Caco-2 (cell line): Measurements from ENCODE around the gene LRP4. TPM values are rescaled to one million over a fixed set of nuclear protein-coding genes. Genes with fewer than 3 reads are reported as not detected.

Experiments
- BruUV-seq: library from RNA; stranded (reverse); fragments of 400-500 nt; replicated peaks from 2 replicates; lab custom pipeline; 2021; lab: Mats Ljungman, UMichigan
- CTCF ChIA-PET: fragments of 300-600 bp; sonication (Branson Sonifier 250); formaldehyde crosslinking; loops from one replicate; lab custom pipeline; 2022; ENCODE audit warnings: antibody characterized with exemption; lab: Charles Lee
- POLR2A ChIA-PET: fragments of 300-600 bp; sonication (Branson Sonifier 250); formaldehyde crosslinking; loops from one replicate; lab custom pipeline; 2022; ENCODE audit warnings: antibody characterized with exemption; lab: Charles Lee
- DNase-seq, 2 experiments: peaks; one replicate each; pipeline versions ENCODE4 v3.0.0 to v3.0.0-alpha.2; 2020 to 2022
- H3K27me3 ChIP-seq: replicated peaks from 2 replicates; pipeline ENCODE4 v1.6.0; 2011; ENCODE audit warnings: low read length; ENCODE audit not compliant: control insufficient read depth, insufficient read depth
- H3K36me3 ChIP-seq: 2 replicates; pipeline ENCODE4 v1.5.1; 2011; ENCODE audit warnings: low read length; ENCODE audit not compliant: control insufficient read depth, insufficient read depth
- H3K4me1 ChIP-seq: fragments of 250-450 bp; sonication (Bioruptor Pico); 2 replicates; pipeline ENCODE4 v1.5.1; 2020; ENCODE audit warnings: mild to moderate bottlenecking
- H3K4me3 ChIP-seq: 2 replicates; pipeline ENCODE4 v1.5.1; 2011; ENCODE audit warnings: low read depth, mild to moderate bottlenecking, control low read depth, low read length
- H3K9me3 ChIP-seq: fragments of 250-450 bp; sonication (Bioruptor Pico); 2 replicates; pipeline ENCODE4 v1.5.1; 2020; ENCODE audit warnings: mild to moderate bottlenecking, moderate library complexity
- H3K27ac Mint-ChIP-seq: one replicate; pipeline ENCODE4 v1.8.0; 2022; ENCODE audit warnings: mixed read lengths; ENCODE audit not compliant: unreplicated experiment
- H3K27me3 Mint-ChIP-seq: one replicate; pipeline ENCODE4 v1.8.0; 2022; ENCODE audit warnings: mixed read lengths; ENCODE audit not compliant: insufficient read depth, unreplicated experiment
- H3K36me3 Mint-ChIP-seq: one replicate; pipeline ENCODE4 v1.8.0; 2022; ENCODE audit warnings: mild to moderate bottlenecking, mixed read lengths; ENCODE audit not compliant: insufficient read depth, unreplicated experiment
- H3K4me1 Mint-ChIP-seq: one replicate; pipeline ENCODE4 v1.8.0; 2022; ENCODE audit warnings: low read depth, mixed read lengths; ENCODE audit not compliant: unreplicated experiment
- H3K4me3 Mint-ChIP-seq: one replicate; pipeline ENCODE4 v1.8.0; 2022; ENCODE audit warnings: mild to moderate bottlenecking, moderate library complexity, mixed read lengths; ENCODE audit not compliant: unreplicated experiment
- H3K9me3 Mint-ChIP-seq: one replicate; pipeline ENCODE4 v1.8.0; 2022; ENCODE audit warnings: mixed read lengths; ENCODE audit not compliant: unreplicated experiment
- CTCF ChIP-seq, 2 experiments: fragments of 200-600 bp in 1 of 2; IDR thresholded peaks; 1 replicate in 1 of 2; 2 replicates in 1 of 2; pipeline versions ENCODE4 v1.5.1 to v1.8.0; 2011 to 2022; ENCODE audit warnings: antibody characterized with exemption in 1 of 2, control low read depth in 1 of 2, inconsistent platforms in 1 of 2, low read depth in 1 of 2, low read length in 1 of 2, mild to moderate bottlenecking in 1 of 2, moderate library complexity in 1 of 2; ENCODE audit not compliant: insufficient read depth in 1 of 2, severe bottlenecking in 1 of 2, unreplicated experiment in 1 of 2
- intact Hi-C: fragments of 100-400 bp; cut with micrococcal nuclease; formaldehyde crosslinking; loops from one replicate; pipeline ENCODE4 v1.10.0; 2022; ENCODE audit not compliant: unreplicated experiment
- total RNA-seq: library from RNA; stranded (reverse); gene quantifications from 2 replicates; pipeline ENCODE4 v1.2.3, GENCODE V29; 2022

Gene LRP4
- total RNA-seq, 1 experiment from 2014 or later: 11.1 TPM

- H3K36me3 ChIP-seq: no peaks in the 10 kb centered on the region
- CTCF ChIA-PET: no interaction called here
- intact Hi-C loops: no loop called here
- TF ChIP-seq CTCF (IDR thresholded peaks at IDR 0.05; ENCODE audit: insufficient read depth in 1 of 2, low read depth in 1 of 2, low read length in 1 of 2, severe bottlenecking in 1 of 2, unreplicated experiment in 1 of 2): no peak
- Mint-ChIP-seq H3K4me1 (peaks cover 27% of the 10 kb centered on the region), H3K4me3 (no peak overlapping the region), H3K27me3 (no peaks in the 10 kb centered on the region), H3K27ac (no peak overlapping the region), H3K9me3 (no peaks in the 10 kb centered on the region), H3K36me3 (peaks cover 44% of the 10 kb centered on the region)
- no peak for DNase-seq
- no peaks in the 10 kb centered on the region for H3K4me1 ChIP-seq
- POLR2A ChIA-PET: no interaction called here
- no TSS peak for BruUV-seq
- no peaks in the 10 kb centered on the region for H3K9me3 ChIP-seq
- H3K4me3 ChIP-seq: no peak overlapping the region
- no peaks in the 10 kb centered on the region for H3K27me3 ChIP-seq
These were observed 79.8 kb downstream of the LRP4 start for GRCh38 chr11:46838501-46838900.

DNA sequence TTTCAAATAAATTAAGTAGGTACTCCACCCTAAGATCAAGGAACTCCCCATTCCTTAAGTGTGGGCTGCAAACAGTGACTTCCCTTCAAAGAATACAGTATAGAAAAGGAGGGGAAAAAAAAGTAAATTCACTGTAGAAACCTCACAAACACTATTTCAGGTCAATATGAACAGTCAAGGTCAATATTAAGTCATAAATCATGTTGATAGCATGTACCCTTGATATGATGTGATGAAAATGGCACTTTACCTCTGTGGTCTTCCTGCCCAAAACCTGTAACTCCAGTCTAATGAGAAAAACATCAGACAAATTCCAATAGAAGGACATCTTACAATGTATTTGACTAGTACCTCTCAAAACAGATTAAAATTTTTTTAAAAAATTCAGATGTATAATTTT is 80.5 kb downstream of the LRP4 start:
- Mint-ChIP-seq H3K27ac (no peak overlapping the region), H3K36me3 (peaks cover 42% of the 10 kb centered on the region), H3K4me3 (no peak overlapping the region), H3K4me1 (peaks cover 25% of the 10 kb centered on the region), H3K27me3 (no peaks in the 10 kb centered on the region), H3K9me3 (no peaks in the 10 kb centered on the region)
- DNase-seq: no peak
- TF ChIP-seq CTCF (IDR thresholded peaks at IDR 0.05; ENCODE audit: insufficient read depth in 1 of 2, low read depth in 1 of 2, low read length in 1 of 2, severe bottlenecking in 1 of 2, unreplicated experiment in 1 of 2): no peak
- ChIA-PET POLR2A (no interaction called here), CTCF (no interaction called here)
- Histone ChIP-seq H3K27me3 (no peaks in the 10 kb centered on the region), H3K4me3 (no peak overlapping the region), H3K9me3 (no peaks in the 10 kb centered on the region), H3K4me1 (no peaks in the 10 kb centered on the region), H3K36me3 (no peaks in the 10 kb centered on the region; the same call in 1 of the 2 replicates)
- no TSS peak for BruUV-seq
- intact Hi-C loops: no loop called here

GRCh38 chr11:46836870-46837269 is 81.5 kb downstream of the LRP4 start:
- BruUV-seq: no TSS peak
- no peaks in the 10 kb centered on the region for H3K9me3 ChIP-seq
- H3K27ac Mint-ChIP-seq: no peak overlapping the region
- no peaks in the 10 kb centered on the region for H3K27me3 Mint-ChIP-seq
- no peaks in the 10 kb centered on the region for H3K4me1 ChIP-seq
- no peak for TF ChIP-seq CTCF (IDR thresholded peaks at IDR 0.05; ENCODE audit: insufficient read depth in 1 of 2, low read depth in 1 of 2, low read length in 1 of 2, severe bottlenecking in 1 of 2, unreplicated experiment in 1 of 2)
- ChIA-PET POLR2A (no interaction called here), CTCF (interaction anchor here (0.6 kb wide), 1 partner anchor 14 kb away, joined by 4 read pairs; no protein-coding TSS in a partner anchor)
- H3K36me3 Mint-ChIP-seq: peaks cover 46% of the 10 kb centered on the region
- intact Hi-C loops: no loop called here
- H3K4me3 Mint-ChIP-seq: no peak overlapping the region
- peaks cover 32% of the 10 kb centered on the region for H3K4me1 Mint-ChIP-seq
- H3K36me3 ChIP-seq: no peaks in the 10 kb centered on the region; the same call in 1 of the 2 replicates
- no peaks in the 10 kb centered on the region for H3K27me3 ChIP-seq
- no peak overlapping the region for H3K4me3 ChIP-seq
- no peak for DNase-seq
- no peaks in the 10 kb centered on the region for H3K9me3 Mint-ChIP-seq
